ENCODE results near the gene PANX1.

DNA sequence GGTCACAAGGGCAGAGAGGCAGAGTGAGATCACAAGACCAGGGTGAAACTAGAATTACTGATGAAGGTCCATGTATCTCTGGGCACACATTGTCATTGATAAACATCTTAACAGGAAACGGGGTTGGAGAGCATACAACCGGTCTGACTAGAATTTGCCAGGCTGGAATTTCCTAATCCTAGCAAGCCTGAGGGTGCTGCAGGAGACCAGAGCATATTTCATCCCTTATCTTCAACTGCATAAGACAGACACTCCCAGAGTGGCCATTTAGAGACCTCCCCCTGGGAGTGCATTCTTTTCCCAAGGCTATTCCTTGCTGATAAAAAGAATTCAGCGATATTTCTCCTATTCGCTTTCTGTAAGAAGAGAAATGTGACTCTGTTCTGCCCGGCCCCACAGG lies 91.1 kb downstream of the PANX1 start:
- TF ChIP-seq CTCF (conservative IDR thresholded peaks at IDR 0.05; ENCODE audit: low read length): no peak
- TF ChIP-seq EZH2phosphoT487 (IDR thresholded peaks at IDR 0.05; ENCODE audit: borderline replicate concordance): no peak
